IPS-20b (cell line): Measurements from ENCODE around the gene CXCL12.

Experiments used
- H3K27ac ChIP-seq: one replicate; pipeline ENCODE4 v1.5.1; 2013; ENCODE audit warnings: low read length
- H3K27me3 ChIP-seq: 2 replicates; pipeline ENCODE4 v1.6.1; 2013; ENCODE audit warnings: mild to moderate bottlenecking, low read length, inconsistent platforms; ENCODE audit not compliant: insufficient read depth
- H3K36me3 ChIP-seq: 2 replicates; pipeline ENCODE4 v1.6.1; 2013; ENCODE audit warnings: low read depth, mild to moderate bottlenecking, inconsistent platforms, low read length, moderate library complexity; ENCODE audit not compliant: insufficient read depth
- H3K4me1 ChIP-seq: 2 replicates; pipeline ENCODE4 v1.6.1; 2013; ENCODE audit warnings: mild to moderate bottlenecking, control low read depth, inconsistent platforms, low read length, moderate library complexity; ENCODE audit not compliant: insufficient read depth
- H3K4me3 ChIP-seq: 2 replicates; pipeline ENCODE4 v1.5.1; 2013; ENCODE audit warnings: mild to moderate bottlenecking, low read length, inconsistent platforms
- H3K9ac ChIP-seq: 2 replicates; pipeline ENCODE4 v1.6.1; 2013; ENCODE audit warnings: low read depth, mild to moderate bottlenecking, inconsistent platforms, low read length, moderate library complexity
- H3K9me3 ChIP-seq: 2 replicates; pipeline ENCODE4 v1.6.1; 2013; ENCODE audit warnings: mild to moderate bottlenecking, low read depth, low read length, inconsistent platforms; ENCODE audit not compliant: insufficient read depth

Gene CXCL12

GRCh38 chr10:44398747-44399658 lies 14.1 kb upstream of the CXCL12 start:
- peaks cover 26% of the 10 kb centered on the region for H3K27me3 ChIP-seq
- peaks cover 46% of the 10 kb centered on the region for H3K4me1 ChIP-seq
- no peak overlapping the region for H3K4me3 ChIP-seq
- H3K9ac ChIP-seq, result peak overlapping the region; percentile 24; the same call in 1 of the 2 replicates
- no peak overlapping the region for H3K27ac ChIP-seq
- no peaks in the 10 kb centered on the region for H3K36me3 ChIP-seq
- no peaks in the 10 kb centered on the region for H3K9me3 ChIP-seq

- no peaks in the 10 kb centered on the region for H3K9me3 ChIP-seq
- no peak overlapping the region for H3K4me3 ChIP-seq
- no peak overlapping the region for H3K9ac ChIP-seq
- H3K36me3 ChIP-seq, result no peaks in the 10 kb centered on the region
- H3K27me3 ChIP-seq, result peaks cover 26% of the 10 kb centered on the region
- H3K4me1 ChIP-seq, result peaks cover 46% of the 10 kb centered on the region
- H3K27ac ChIP-seq, result no peak overlapping the region
Measured at GRCh38 chr10:44398271-44398670, 13.4 kb upstream of the CXCL12 start.

- Histone ChIP-seq H3K9me3 (no peaks in the 10 kb centered on the region), H3K4me1 (peaks cover 46% of the 10 kb centered on the region), H3K27ac (no peak overlapping the region), H3K9ac (no peak overlapping the region), H3K4me3 (no peak overlapping the region), H3K27me3 (peaks cover 26% of the 10 kb centered on the region), H3K36me3 (no peaks in the 10 kb centered on the region)
Measured at GRCh38 chr10:44397476-44398225, 12.8 kb upstream of the CXCL12 start.

- H3K27ac ChIP-seq, result no peak overlapping the region
- H3K27me3 ChIP-seq, result peaks cover 26% of the 10 kb centered on the region
Measured at GRCh38 chr10:44396671-44397191, 11.8 kb upstream of the CXCL12 start.

GRCh38 chr10:44395902-44396670 lies 11.2 kb upstream of the CXCL12 start:
- H3K4me1 ChIP-seq, result peaks cover 33% of the 10 kb centered on the region
- no peak overlapping the region for H3K4me3 ChIP-seq
- H3K9me3 ChIP-seq, result no peaks in the 10 kb centered on the region
- no peak overlapping the region for H3K27ac ChIP-seq
- peaks cover 26% of the 10 kb centered on the region for H3K27me3 ChIP-seq
- no peak overlapping the region for H3K9ac ChIP-seq
- no peaks in the 10 kb centered on the region for H3K36me3 ChIP-seq

More at GRCh38 chr10:44396671-44397191, 11.8 kb upstream of the CXCL12 start:
- H3K9ac ChIP-seq, result no peak overlapping the region
- H3K9me3 ChIP-seq, result no peaks in the 10 kb centered on the region
- no peak overlapping the region for H3K4me3 ChIP-seq
- H3K4me1 ChIP-seq, result peaks cover 38% of the 10 kb centered on the region
- no peaks in the 10 kb centered on the region for H3K36me3 ChIP-seq

- H3K27me3 ChIP-seq, result peaks cover 26% of the 10 kb centered on the region
- no peak overlapping the region for H3K27ac ChIP-seq
- no peaks in the 10 kb centered on the region for H3K36me3 ChIP-seq
- H3K9me3 ChIP-seq, result no peaks in the 10 kb centered on the region
- H3K4me1 ChIP-seq, result peaks cover 32% of the 10 kb centered on the region
- no peak overlapping the region for H3K9ac ChIP-seq
- no peak overlapping the region for H3K4me3 ChIP-seq
Measured at GRCh38 chr10:44395396-44395795, 10.5 kb upstream of the CXCL12 start.

- no peak overlapping the region for H3K27ac ChIP-seq
- H3K36me3 ChIP-seq, result no peaks in the 10 kb centered on the region
- no peak overlapping the region for H3K4me3 ChIP-seq
- H3K9me3 ChIP-seq, result no peaks in the 10 kb centered on the region
- H3K27me3 ChIP-seq, result peaks cover 26% of the 10 kb centered on the region
- H3K4me1 ChIP-seq, result peaks cover 27% of the 10 kb centered on the region
- no peak overlapping the region for H3K9ac ChIP-seq
Measured at GRCh38 chr10:44394696-44395381, 9.9 kb upstream of the CXCL12 start.

GRCh38 chr10:44393834-44394547 lies 9.1 kb upstream of the CXCL12 start:
- Histone ChIP-seq H3K27me3 (peaks cover 21% of the 10 kb centered on the region), H3K36me3 (no peaks in the 10 kb centered on the region), H3K4me1 (peaks cover 18% of the 10 kb centered on the region; the same call in 1 of the 2 replicates), H3K4me3 (no peak overlapping the region), H3K9me3 (no peaks in the 10 kb centered on the region), H3K9ac (no peak overlapping the region), H3K27ac (no peak overlapping the region)

- H3K36me3 ChIP-seq, result no peaks in the 10 kb centered on the region
- no peak overlapping the region for H3K9ac ChIP-seq
- peaks cover 15% of the 10 kb centered on the region for H3K27me3 ChIP-seq
- no peak overlapping the region for H3K27ac ChIP-seq
- H3K4me1 ChIP-seq, result peaks cover 12% of the 10 kb centered on the region; the same call in 1 of the 2 replicates
- H3K9me3 ChIP-seq, result no peaks in the 10 kb centered on the region
- no peak overlapping the region for H3K4me3 ChIP-seq
Measured at GRCh38 chr10:44393051-44393630, 8.2 kb upstream of the CXCL12 start.

GRCh38 chr10:44392420-44392819 lies 7.5 kb upstream of the CXCL12 start:
- Histone ChIP-seq H3K27me3 (peaks cover 8% of the 10 kb centered on the region), H3K27ac (no peak overlapping the region), H3K9ac (no peak overlapping the region), H3K36me3 (no peaks in the 10 kb centered on the region), H3K4me1 (peaks cover 6% of the 10 kb centered on the region; the same call in 1 of the 2 replicates), H3K4me3 (no peak overlapping the region), H3K9me3 (no peaks in the 10 kb centered on the region)
